SKM-1 (cell line): ENCODE results near the gene PITPNM2.
"Not testable (repeated sequence)": the region's sequence is repeated elsewhere in the genome, so short reads cannot be mapped to it uniquely, and the experiment has no call there.

ENCODE experiments used
- DNase-seq: peaks from one replicate; lab custom pipeline; 2025; ENCODE audit not compliant: unreplicated experiment; lab: John Stamatoyannopoulos, UW

The PITPNM2 gene

DNA sequence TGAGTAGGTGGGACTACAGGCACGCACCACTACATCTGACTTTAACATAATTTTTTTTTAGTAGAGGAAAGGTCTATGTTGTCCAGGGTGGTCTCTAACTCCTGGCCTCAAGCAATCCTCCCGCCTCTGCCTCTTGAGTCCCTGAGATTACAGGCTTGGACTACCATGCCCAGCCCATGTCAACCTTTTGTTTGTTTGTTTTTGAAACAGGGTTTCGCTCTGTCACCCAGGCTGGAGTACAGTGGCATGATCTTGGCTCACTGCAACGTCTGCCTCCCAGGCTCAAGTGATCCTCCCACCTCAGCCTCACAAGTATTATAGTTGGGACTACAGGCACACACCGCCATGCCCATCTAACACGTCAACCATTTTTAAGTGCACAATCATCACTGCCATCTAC, 29.2 kb downstream of the PITPNM2 start:
- DNase-seq = no peak

DNA sequence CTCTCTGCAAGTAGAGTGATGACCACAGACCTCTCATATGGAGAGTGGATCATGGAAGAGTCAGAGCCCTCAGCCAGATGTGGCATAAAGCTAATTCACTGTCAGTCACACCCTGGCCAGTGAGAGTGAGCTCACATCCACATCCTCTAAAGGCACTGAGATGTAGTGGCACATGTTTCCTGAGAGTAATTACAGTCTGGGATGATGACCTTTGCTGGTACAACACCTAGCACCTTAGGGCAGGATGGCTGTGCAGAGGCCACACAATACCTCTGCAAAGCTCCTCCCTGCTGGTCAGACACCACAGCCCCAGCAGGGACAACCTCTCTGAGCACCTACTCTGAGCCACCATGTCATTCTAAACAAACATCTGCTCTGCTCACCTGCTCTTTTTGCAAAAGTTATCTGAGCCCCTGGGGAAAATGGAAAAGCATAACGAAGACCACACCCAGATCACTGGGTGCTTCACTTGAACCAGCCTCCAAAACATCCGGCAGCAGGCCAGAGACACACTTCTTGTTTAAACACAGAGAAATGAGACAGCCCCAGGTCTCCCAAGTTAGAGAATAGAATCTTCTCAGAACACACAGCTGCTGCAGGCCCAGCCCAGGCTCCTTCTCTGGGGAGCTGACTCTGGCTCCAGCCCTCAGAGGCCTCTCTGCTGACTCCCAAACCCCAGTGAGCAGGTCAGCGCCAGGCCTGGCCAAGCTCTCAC, 30.3 kb downstream of the PITPNM2 start:
- no peak for DNase-seq

DNA sequence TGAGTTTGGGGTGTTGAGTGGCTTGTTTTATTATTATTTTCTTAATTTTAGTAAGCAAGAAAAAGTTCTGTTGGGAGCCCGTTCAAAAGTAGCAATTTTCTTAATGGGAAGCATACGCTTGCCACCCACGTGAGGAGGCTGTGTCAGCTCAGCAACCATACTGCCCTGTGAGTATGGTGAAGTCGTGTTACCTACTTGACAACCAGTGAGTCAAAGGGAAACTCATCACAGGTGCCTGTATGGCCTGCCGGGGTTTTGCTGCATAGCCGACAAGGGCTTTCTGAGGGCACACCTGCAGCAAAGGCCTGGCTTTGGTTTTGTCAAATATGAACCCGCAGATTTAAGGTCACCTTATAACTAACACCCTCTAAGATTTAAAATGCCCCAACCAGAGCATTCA, 31.1 kb downstream of the PITPNM2 start:
- DNase-seq = no peak

DNA sequence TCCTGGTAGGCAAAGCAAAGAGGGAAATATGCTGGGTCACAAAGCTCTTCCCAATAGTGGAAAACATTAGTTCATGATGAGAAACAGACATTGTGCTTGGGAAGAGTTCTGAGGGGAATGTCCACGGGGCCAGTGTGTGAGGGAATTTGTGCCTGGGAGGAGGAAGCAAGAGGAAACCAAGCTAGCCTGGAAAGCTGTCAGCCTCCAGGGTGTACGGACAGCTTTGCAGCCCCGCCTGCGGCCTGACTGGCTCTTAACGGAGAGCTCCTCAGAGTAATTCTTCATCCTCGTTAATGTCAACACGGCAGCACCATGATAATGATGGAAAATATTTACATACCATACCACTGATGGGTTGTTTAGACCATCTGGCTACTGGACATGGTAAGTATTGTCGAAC, 32.4 kb downstream of the PITPNM2 start:
- DNase-seq = no peak

DNA sequence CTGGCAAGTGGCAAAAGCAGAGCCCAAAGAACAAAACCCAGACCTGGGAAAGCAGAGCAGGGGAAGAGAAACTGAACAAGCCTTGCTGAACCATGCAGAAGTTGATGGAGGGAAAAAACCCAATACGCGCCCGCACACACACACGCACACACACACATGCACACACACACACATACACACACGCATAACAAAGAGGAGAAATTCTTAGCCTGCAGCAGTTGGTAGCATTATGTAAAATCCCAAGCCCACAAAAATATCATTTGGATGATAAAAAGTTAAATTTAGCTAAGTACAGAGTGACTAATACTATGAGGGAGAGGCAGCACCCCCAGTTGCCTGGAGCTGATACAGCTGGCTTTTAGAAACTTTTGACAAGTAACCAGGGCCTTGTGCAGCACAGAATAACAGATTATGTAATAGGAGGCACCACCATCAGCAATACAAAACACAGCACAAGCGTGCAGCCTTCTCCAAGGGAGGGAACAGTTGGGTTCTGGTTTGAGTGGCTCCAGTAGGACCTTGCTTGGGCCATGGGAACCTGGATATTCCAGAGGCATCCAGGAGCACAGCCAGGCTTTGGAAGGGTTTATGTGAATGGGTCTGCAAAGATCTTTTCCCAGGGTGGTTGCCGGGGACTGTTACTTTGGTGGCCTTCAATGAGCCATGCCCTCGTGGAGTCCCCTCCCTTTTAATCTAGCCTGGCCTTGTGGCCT, 35.3 kb downstream of the PITPNM2 start:
- no peak for DNase-seq

DNA sequence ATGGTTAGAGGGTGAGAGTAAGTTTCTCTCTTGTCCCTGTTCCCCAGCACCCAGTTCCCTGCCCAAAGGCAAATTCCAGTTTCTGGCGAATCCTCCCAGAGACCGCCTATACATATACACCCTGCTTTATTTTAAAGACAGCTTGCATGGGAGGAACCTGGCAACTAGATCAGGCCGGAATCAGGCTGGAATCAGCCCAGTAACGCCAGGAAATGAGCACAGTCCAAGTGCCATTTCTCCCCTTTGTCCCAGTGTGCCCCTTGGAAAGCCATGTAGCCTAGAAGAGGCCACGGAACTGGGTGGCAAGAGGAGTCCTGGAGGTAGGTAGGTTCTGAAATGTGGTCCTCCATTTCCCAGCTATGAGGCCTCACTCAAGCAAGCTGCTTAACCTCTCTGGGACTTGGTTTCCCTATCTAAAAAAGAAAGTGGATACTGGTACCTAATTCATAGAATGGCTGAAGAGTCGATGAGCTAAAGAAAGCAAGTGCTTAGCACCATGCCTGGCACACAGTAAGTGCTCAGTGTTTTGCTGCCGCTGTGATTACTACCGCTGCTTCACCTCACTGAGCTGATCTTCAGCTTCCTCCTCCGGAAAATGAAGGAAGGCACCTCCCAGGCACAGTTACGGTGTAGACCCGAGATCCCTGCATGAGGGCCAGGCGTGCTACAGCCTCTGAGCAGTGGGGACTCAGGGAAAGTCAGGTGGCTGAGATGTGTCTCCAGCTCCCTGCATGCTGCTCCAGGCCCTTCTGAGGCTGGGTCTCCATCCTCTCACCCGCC, 36.4 kb downstream of the PITPNM2 start:
- DNase-seq = no peak

DNA sequence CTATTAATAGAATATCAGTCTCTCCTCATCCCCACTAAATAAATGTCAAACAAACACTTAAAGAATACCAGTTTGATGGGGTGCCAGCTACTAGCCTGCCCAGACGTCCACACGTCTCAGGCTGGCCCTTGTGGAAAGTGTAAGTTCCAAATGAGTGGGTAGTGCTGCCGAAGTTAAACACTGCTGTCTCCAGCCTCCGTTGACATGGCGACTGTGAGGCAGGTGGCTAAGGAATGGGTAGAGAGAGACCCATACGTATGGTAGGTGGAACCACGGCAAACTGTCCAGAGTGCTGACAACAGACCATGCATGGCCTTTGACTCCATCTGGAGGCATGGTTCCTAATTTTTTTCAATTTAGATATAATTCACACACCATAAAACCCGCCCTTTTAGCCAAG, 37.9 kb downstream of the PITPNM2 start:
- DNase-seq = no peak

DNA sequence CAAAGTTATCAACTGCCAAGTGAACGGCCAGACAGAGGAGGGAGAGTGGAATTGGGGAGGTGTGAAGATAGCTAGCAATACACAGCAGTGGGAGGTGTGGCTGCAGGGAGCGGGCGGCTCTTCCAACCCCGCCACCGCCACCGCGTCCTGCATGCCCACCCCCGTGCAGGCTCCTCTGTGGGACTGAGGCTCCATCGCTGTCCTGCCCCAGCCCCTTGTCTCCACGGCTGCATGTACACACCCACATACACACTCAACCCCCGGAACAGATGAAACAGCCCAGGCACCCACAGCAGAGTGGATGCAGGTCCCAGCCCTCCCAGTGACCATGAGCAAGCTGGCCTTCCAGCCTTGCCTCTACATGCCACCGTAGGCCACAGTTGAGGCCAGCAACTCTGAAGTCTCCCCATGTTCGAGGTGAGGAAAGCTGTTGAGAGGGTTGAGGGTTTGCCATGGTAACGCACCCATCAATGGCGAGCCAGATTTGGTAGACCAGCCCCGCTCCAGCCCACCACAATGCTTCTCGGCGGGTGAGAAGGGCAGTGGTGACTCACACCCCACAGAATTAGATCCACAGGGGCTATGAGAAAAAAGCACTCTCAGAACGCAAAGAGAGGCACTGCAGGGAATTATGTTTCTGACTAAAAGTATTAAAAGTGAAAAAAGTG, 39.3 kb downstream of the PITPNM2 start:
- DNase-seq = no peak

DNA sequence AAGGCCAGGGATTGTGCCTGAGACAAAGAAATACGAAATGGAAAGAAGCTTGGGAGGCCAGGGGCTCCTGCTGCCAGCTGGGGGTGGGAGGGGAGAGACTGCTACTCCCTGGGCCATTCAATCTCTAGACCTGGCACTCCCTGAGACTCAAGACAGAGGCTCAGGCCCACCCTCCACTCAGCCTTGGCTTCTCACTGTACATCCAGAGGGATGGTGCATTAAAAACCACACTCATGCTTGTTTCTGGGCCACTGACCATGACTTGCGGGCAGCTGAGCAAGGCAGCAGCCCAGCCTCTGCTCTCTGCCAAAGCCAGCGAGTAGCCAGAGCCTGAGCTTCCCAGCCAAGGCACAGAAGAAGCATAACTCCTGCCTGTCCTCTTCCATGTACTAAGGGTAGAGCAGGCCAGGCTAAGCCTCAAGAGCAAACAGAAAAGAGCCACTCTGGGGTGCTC, 41.5 kb downstream of the PITPNM2 start:
- no peak for DNase-seq

DNA sequence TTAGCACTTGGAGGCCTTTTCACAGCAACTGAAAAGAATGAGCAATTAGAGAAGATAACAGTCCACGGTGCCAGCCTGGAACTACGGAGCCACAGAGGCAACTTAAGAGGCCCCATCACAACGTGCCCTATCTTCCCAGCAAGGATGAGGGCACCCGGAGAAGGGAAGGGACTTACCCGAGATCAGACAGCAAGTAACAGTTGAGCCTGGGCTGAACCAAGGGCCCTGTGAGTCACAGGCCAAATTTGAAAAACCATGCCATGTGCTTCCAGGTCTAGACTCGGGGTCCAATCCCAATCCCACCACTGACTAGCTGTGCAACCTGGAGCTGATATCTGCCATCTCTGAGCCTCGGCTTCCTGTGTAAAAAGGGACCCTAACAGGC, 42.2 kb downstream of the PITPNM2 start:
- no peak for DNase-seq

DNA sequence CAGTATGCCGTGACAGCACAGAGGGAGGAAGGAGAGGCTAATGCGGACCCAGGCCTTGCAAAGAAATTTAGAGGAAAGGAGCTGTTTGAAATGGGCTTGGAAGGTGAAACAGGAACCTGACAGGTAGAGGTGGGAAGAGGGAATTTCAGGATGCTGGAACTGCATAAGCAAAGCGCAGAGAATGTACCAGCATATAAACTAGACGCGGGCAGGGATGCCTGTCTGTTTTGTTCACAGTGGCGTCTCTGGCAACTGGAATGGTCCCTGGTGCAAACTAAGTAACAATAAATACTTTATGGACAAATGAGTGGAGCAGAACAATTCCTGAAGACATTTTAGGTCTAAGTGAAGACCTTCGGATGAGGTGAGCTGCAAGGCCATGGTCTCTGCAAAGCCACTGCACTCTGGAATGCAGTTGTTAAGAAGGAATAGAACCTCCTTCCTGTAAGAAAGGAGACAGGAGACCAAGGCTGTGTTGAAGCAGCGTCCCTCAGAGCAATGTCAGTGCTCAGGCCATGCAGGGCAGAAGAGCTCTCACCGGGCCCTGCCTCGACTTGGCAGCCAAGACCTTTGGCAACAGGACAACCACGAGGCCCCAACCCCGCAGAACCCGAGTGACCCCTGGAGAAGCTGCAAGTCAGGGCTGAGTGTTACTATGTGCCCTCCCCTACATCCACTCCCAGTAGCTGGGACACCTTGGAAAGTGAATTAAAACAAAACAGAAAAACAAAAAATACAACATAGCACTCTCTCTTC, 42.8 kb downstream of the PITPNM2 start:
- no peak for DNase-seq

DNA sequence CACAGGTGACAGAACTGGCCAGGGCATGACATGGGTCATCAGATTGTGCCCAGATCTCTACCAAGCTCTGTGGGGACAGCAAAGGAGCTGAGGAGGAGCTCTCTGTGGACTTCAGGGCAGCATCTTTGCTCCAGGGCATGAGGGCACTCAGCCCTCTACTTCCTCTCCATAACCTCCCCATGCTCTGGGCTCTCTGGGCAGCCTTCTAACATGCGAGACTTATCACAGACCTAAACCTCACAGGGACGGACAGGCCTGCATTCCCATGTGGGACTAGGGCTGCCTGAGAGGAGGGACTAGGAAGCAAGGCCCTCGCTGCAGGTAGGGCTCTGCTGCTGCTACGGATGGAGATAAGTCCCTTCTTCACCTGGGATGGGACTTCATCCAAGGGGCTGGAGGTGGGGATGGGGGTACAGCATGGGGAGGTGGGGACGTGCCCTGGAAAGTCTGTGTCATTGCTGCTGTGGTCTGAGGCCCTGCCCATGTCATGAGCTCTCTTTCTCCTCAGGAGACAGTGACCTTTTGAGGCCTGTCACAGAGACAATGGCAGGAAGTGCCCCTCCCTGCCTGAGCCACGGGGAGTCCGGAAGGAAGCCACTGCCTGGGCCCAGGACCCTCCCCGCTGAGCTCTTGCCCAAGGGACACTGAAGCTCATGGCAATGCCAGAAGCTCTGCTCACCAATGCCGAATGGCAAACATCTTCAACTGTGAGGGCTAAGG, 44.1 kb downstream of the PITPNM2 start:
- DNase-seq = peak; percentile 39

DNA sequence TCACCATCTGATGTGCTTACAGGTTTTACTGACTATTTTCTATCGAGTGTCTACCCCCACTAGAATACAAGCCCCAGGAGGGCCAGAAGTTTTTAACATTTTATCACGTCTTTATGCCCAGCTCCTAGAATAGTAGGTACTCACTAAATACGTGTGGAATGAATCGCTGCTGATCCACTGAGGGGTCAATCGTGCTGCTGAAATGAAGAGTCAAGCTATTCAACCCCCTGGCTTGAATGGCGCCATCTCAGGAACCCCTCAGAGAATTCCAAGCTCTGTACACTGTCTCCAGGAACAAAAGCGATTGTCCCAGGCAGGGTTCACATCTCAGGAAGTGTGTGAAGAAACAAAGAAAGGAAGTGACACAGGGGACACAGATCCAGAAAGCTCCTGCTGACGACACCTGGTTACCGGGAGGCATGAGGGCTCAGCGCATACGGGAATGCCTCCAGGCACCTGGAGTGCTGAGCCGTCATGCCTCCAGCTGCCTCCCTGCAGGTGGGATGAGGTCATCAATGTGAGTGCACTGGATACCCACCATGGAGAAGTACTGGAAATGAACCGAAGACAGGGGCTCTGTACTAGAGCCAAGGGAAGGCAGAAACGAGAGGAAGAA, 45.6 kb downstream of the PITPNM2 start:
- no peak for DNase-seq

DNA sequence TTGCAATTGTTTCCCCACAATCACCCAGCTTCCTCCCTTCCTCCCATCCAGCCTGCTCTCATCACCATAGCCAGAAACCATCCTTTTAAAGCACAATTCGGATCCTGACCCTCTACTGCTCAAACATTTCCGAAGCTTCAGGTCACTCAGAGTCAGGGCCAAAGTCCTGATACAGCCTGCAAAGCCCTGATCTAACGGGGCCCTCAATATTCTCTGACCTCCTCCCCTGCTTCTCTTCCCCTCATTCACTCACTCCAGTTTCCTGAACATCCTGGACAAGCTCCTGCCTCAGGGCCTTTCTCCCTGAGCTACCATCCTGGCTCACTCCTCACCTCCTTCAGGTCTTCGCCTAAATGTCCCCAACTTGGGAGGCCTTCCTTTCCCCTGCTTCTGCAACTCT, 46.1 kb downstream of the PITPNM2 start:
- DNase-seq = no peak

DNA sequence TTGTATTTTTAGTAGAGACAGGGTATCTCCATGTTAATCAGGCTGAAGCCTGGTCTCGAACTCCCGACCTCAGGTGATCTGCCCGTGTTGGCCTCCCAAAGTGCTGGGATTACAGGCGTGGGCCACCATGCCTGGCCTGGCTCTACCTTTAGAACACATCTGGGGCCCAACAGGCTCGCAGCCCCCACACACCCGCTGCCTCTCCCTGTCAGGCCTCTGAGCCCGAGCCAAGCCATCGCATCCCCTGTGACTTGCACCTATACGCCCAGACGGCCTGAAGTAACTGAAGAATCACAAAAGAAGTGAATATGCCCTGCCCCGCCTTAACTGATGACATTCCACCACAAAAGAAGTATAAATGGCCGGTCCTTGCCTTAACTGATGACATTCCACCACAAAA, 46.8 kb downstream of the PITPNM2 start:
- not testable (repeated sequence) for DNase-seq

DNA sequence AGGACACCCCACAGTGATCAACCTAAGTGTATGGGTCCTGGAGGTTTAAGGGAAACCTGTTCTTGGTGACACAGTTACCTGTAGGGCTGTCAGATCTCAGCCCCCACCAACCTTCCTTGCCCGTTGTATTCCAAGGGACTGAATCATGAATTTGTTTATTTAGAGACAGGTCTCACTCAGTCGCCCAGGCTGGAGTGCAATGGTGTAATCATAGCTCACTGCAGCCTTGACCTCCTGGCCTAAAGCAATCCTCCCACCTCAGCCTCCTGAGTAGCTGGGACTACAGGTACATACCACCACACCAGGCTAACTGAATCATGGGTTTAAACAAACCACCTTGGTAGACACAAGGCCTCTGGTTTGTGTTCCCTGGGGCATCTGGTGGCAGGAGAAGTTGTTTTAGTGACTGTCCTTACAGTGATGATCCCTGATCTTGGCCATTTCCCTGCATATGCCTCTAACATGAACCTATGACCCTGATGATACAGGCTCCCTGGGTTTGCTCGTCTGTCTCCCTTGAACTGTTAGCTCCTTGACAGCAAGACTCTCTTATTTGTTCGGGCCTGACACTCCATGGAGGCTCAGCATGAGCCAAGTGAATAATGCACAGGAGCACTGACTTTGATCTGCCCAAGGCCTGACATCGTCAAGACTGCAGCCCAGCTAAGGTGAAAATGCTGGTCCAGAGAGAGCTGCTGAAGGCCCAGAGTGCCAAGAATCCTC, 47.9 kb downstream of the PITPNM2 start:
- DNase-seq = no peak

DNA sequence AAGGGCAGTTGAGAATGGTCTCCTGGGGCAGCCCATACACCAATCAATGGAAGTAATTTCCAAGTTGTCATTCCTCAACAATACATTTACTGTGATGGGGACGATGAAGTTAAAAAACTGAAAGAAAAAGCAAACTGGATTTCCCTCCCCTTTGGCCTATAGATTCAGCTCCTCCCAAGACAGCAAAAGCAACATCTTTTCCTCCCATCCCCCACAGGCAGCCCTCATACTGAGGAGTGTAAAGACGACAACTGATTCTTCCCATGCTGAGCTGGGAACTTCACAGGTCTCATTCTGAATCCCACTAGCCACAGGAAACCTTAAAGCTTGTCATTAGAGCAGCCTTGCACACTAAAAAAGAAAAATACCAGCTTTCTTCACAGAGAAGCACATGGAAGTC, 48.5 kb downstream of the PITPNM2 start:
- no peak for DNase-seq

DNA sequence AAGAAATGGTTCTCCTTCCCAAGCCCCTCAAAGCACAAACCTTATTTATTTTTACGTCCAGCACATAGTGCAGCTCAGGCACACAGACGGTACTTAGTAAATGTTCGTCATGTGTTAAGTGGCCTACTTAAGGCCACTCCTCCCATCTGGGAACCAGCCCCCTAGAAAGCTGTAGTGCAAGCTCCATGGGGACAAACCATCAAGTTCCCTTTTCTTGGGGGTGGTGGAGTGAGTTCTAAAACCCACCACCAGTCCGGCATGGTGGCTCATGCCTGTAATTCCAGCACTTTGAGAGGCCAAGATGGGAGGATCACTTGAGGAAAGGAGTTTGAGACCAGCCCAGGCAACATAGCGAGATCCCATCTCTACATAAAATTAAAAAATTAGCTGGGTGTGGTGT, 49.4 kb downstream of the PITPNM2 start:
- DNase-seq = no peak
